Nucleus accumbens (tissue), 56 donors: ENCODE measurements around the gene IL22RA2.
"Not testable (repeated sequence)": the region's sequence is repeated elsewhere in the genome, so short reads cannot be mapped to it uniquely, and the experiment has no call there.

ENCODE experiments used
- DNase-seq, 56 donors: peaks; one replicate each; lab custom pipeline; 2025; lab: John Stamatoyannopoulos, UW

IL22RA2 gene

GRCh38 chr6:137173501-137173900 lies at the start of gene IL22RA2:
TSS of gene IL22RA2 (minus strand) at chr6:137173644. CDS start at chr6:137161749, 11,895 bp downstream.
- DNase-seq = no peak

GRCh38 chr6:137222381-137222780 lies 48.9 kb upstream of the IL22RA2 start:
- DNase-seq = no peak

- no peak for DNase-seq
Measured at GRCh38 chr6:137219664-137220252, 46.3 kb upstream of the IL22RA2 start.

GRCh38 chr6:137218917-137219663 lies 45.6 kb upstream of the IL22RA2 start, which contains the start of gene IFNGR1:
TSS of gene IFNGR1 (minus strand) at chr6:137219385. CDS start at chr6:137219327, 58 bp downstream.
- DNase-seq = peak; percentile 67 to 97 (median 93)

- DNase-seq = peak in 7 of 56 donors; percentile 6 to 76 (median 46)
Measured at GRCh38 chr6:137218473-137218916, 45.1 kb upstream of the IL22RA2 start.

- peak in 3 of 56 donors; percentile 8 to 19 (median 15) for DNase-seq
Measured at GRCh38 chr6:137217801-137218472, 44.5 kb upstream of the IL22RA2 start.

GRCh38 chr6:137216875-137217553 lies 43.6 kb upstream of the IL22RA2 start:
- no peak for DNase-seq

GRCh38 chr6:137216106-137216505 lies 42.7 kb upstream of the IL22RA2 start:
- no peak for DNase-seq

GRCh38 chr6:137215630-137216029 lies 42.2 kb upstream of the IL22RA2 start:
- not testable (repeated sequence) for DNase-seq

- DNase-seq = no peak
Measured at GRCh38 chr6:137214931-137215330, 41.5 kb upstream of the IL22RA2 start.

GRCh38 chr6:137213813-137214212 lies 40.4 kb upstream of the IL22RA2 start:
- no peak for DNase-seq

- no peak for DNase-seq
Measured at GRCh38 chr6:137213331-137213740, 39.9 kb upstream of the IL22RA2 start.

GRCh38 chr6:137211910-137212309 lies 38.5 kb upstream of the IL22RA2 start:
- no peak for DNase-seq

- DNase-seq = peak in 1 of 56 donors; percentile 27
Measured at GRCh38 chr6:137210903-137211302, 37.5 kb upstream of the IL22RA2 start.

GRCh38 chr6:137208279-137208678 lies 34.8 kb upstream of the IL22RA2 start:
- no peak for DNase-seq

GRCh38 chr6:137207457-137207856 lies 34.0 kb upstream of the IL22RA2 start:
- DNase-seq = not testable (repeated sequence)

- DNase-seq = no peak
Measured at GRCh38 chr6:137206577-137206976, 33.1 kb upstream of the IL22RA2 start.

GRCh38 chr6:137203256-137203655 lies 29.8 kb upstream of the IL22RA2 start:
- DNase-seq = no peak

- DNase-seq = peak in 23 of 56 donors; percentile 5 to 72 (median 22)
Measured at GRCh38 chr6:137202078-137202477, 28.6 kb upstream of the IL22RA2 start.

GRCh38 chr6:137201006-137201405 lies 27.6 kb upstream of the IL22RA2 start:
- DNase-seq = no peak

- no peak for DNase-seq
Measured at GRCh38 chr6:137200288-137200687, 26.8 kb upstream of the IL22RA2 start.
